CD8-positive, alpha-beta memory T cell (primary cell): ENCODE data around the gene ENAH. TPM values are rescaled to one million over a fixed set of nuclear protein-coding genes. Genes with fewer than 3 reads are reported as not detected.

ENCODE experiments used
- CTCF ChIA-PET: fragments of 350-600 bp; sonication (Branson Sonifier 250); formaldehyde crosslinking; loops from one replicate; lab custom pipeline; 2021; ENCODE audit warnings: antibody characterized with exemption; lab: Charles Lee
- POLR2A ChIA-PET: fragments of 350-600 bp; sonication (Branson Sonifier 250); formaldehyde crosslinking; loops from one replicate; lab custom pipeline; 2021; ENCODE audit warnings: antibody characterized with exemption; lab: Charles Lee
- DNase-seq, 5 donors: peaks; one replicate each; pipeline versions ENCODE4 v3.0.0 to v3.0.0-alpha.2; 2020 to 2022; ENCODE audit warnings: mixed read lengths in 1 of 5
- H3K27ac ChIP-seq: one replicate; pipeline ENCODE4 v1.7.0; 2013; ENCODE audit warnings: low read depth, mild to moderate bottlenecking, low read length, moderate library complexity
- H3K27me3 ChIP-seq: 2 replicates; pipeline ENCODE4 v1.7.0; 2013; ENCODE audit warnings: low read length, mild to moderate bottlenecking; ENCODE audit not compliant: insufficient read depth, poor library complexity, severe bottlenecking
- H3K36me3 ChIP-seq: 2 replicates; pipeline ENCODE4 v1.7.0; 2013; ENCODE audit warnings: mild to moderate bottlenecking, low read length, moderate library complexity; ENCODE audit not compliant: insufficient read depth
- H3K4me1 ChIP-seq: 2 replicates; pipeline ENCODE4 v1.7.0; 2013; ENCODE audit warnings: mild to moderate bottlenecking, low read length, moderate library complexity; ENCODE audit not compliant: insufficient read depth
- H3K4me3 ChIP-seq: 2 replicates; pipeline ENCODE4 v1.7.0; 2013; ENCODE audit warnings: mild to moderate bottlenecking, low read length
- H3K9me3 ChIP-seq: 2 replicates; pipeline ENCODE4 v1.7.0; 2013; ENCODE audit warnings: mild to moderate bottlenecking, low read length
- H3K27ac Mint-ChIP-seq, 8 donors: one replicate each; pipeline ENCODE4 v1.8.0; 2020 to 2021; ENCODE audit warnings: mixed read lengths in 8 of 8, mild to moderate bottlenecking in 6 of 8, inconsistent platforms in 3 of 8, moderate library complexity in 3 of 8
- H3K27me3 Mint-ChIP-seq, 2 donors: one replicate each; pipeline ENCODE4 v1.8.0; 2020 to 2021; ENCODE audit warnings: mixed read lengths in 2 of 2, mild to moderate bottlenecking in 1 of 2, moderate library complexity in 1 of 2
- H3K36me3 Mint-ChIP-seq, 3 donors: one replicate each; pipeline ENCODE4 v1.8.0; 2020 to 2021; ENCODE audit warnings: mixed read lengths in 3 of 3, inconsistent platforms in 1 of 3, mild to moderate bottlenecking in 1 of 3
- H3K4me1 Mint-ChIP-seq, 3 donors: one replicate each; pipeline ENCODE4 v1.8.0; 2020 to 2021; ENCODE audit warnings: mixed read lengths in 3 of 3, inconsistent platforms in 1 of 3, mild to moderate bottlenecking in 1 of 3
- H3K4me3 Mint-ChIP-seq, 7 donors: one replicate each; pipeline ENCODE4 v1.8.0; 2020 to 2021; ENCODE audit warnings: mixed read lengths in 7 of 7, mild to moderate bottlenecking in 6 of 7, moderate library complexity in 4 of 7, inconsistent platforms in 2 of 7
- H3K9me3 Mint-ChIP-seq, 5 donors: one replicate each; pipeline ENCODE4 v1.8.0; 2020 to 2022; ENCODE audit warnings: mixed read lengths in 5 of 5, mild to moderate bottlenecking in 3 of 5, moderate library complexity in 2 of 5, inconsistent platforms in 1 of 5
- polyA plus RNA-seq: library from polyadenylated mRNA; unstranded; fragments of 300-500 nt; fragmentation: Illumina TruSeq; gene quantifications from one replicate; pipeline ENCODE4 v1.2.3, GENCODE V29; 2021
- total RNA-seq, 2 experiments: library from RNA; stranded (reverse); gene quantifications; one replicate each; pipeline ENCODE4 v1.2.3, GENCODE V29; 2021

ENAH gene
- total and polyA plus RNA-seq, 3 experiments from 2014 or later, result 0.53 TPM; not detected in 1

- H3K27ac Mint-ChIP-seq, result peak overlapping the region in 4 of 8 donors; percentile 23 to 50 (median 33)
- peaks cover 45 to 50% (median 47%) of the 10 kb centered on the region in 3 donors for H3K4me1 Mint-ChIP-seq
- ChIA-PET POLR2A (no interaction called here), CTCF (interaction anchor here (1.0 to 1.7 kb wide), 5 partner anchors 11 to 27 kb away, joined by 3 to 7 read pairs (median 4); no protein-coding TSS in a partner anchor)
- H3K27ac ChIP-seq, result no peak overlapping the region
- H3K27me3 Mint-ChIP-seq, result no peaks in the 10 kb centered on the region
- H3K9me3 ChIP-seq, result no peaks in the 10 kb centered on the region
- DNase-seq, result no peak
- H3K4me3 Mint-ChIP-seq, result no peak overlapping the region
- no peaks in the 10 kb centered on the region for H3K27me3 ChIP-seq
- no peak overlapping the region for H3K4me3 ChIP-seq
- no peaks in the 10 kb centered on the region for H3K9me3 Mint-ChIP-seq
- H3K36me3 ChIP-seq, result no peaks in the 10 kb centered on the region
- peaks cover 42% of the 10 kb centered on the region for H3K4me1 ChIP-seq
- H3K36me3 Mint-ChIP-seq, result no peaks in the 10 kb centered on the region
Measured at GRCh38 chr1:225447650-225448089, 205.3 kb downstream of the ENAH start.

DNA sequence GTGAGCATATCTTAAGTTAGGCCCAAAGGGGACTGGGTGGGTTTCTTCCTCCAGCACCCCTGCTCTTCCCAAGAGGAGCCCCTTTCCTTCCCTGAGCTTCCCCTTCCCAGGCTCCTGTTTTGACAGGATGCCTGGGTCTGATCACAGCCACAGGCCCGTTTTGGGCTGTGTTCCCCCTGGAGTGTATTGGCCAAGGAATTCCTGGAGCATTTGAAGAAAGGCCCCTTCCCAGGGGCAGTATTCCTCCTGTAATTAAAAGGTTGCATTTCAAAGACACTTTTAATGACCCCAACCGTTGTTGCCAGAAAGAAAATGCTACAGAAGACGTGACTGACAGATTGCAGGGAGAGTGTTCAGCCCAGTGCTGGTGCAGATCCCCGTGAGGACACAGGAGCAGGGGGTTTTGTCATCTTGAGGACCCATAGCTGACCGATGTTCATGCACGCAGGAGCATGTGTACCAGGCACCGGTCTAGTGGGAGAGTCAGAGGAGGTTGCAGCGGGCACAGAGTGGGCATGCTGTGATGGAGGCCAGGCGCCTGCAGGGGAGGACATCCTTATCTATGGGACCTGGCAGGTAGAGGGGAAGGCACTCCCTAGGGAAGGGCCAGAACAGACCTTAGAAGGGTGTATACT lies 205.8 kb downstream of the ENAH start:
- DNase-seq, result no peak
- peaks cover 48% of the 10 kb centered on the region for H3K4me1 ChIP-seq
- no peaks in the 10 kb centered on the region for H3K36me3 Mint-ChIP-seq
- H3K9me3 ChIP-seq, result no peaks in the 10 kb centered on the region
- H3K9me3 Mint-ChIP-seq, result no peaks in the 10 kb centered on the region
- no peaks in the 10 kb centered on the region for H3K27me3 ChIP-seq
- ChIA-PET CTCF (interaction anchor here (1.0 to 3.7 kb wide), 3 partner anchors 19 to 27 kb away, joined by 3 to 35 read pairs (median 4); partner anchors contain the start of gene LBR), POLR2A (no interaction called here)
- H3K36me3 ChIP-seq, result no peaks in the 10 kb centered on the region
- peak overlapping the region in 1 of 7 donors; percentile 65 for H3K4me3 Mint-ChIP-seq
- peak overlapping the region in 2 of 8 donors; percentile 29 to 50 for H3K27ac Mint-ChIP-seq
- no peak overlapping the region for H3K4me3 ChIP-seq
- H3K27ac ChIP-seq, result no peak overlapping the region
- H3K4me1 Mint-ChIP-seq, result peaks cover 48 to 56% (median 53%) of the 10 kb centered on the region in 3 donors
- no peaks in the 10 kb centered on the region for H3K27me3 Mint-ChIP-seq

DNA sequence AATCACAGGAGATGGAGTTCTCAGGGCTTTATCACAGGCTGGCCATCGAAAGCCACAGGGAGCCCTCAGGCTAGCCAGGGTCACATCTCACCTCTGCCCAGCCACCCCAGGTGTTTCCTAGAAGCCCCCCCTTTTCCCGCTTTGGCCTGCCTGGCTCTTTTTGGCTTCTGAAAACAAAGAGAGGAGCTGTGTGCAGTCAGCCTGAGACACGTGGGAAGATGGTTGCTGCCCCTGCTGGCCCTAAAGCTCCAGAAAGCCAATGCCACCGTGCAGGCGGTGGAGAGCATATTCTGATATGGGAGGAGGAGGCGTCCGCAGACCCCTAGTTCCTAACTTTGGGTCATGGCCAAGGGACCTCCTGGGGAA lies 206.3 kb downstream of the ENAH start:
- no peaks in the 10 kb centered on the region for H3K36me3 ChIP-seq
- Mint-ChIP-seq H3K27ac (peak overlapping the region in 6 of 8 donors; percentile 68 to 97 (median 92)), H3K4me3 (peak overlapping the region in 1 of 7 donors; percentile 27), H3K36me3 (no peaks in the 10 kb centered on the region), H3K27me3 (no peaks in the 10 kb centered on the region), H3K4me1 (peaks cover 54 to 61% (median 58%) of the 10 kb centered on the region in 3 donors), H3K9me3 (no peaks in the 10 kb centered on the region)
- H3K4me3 ChIP-seq, result no peak overlapping the region
- POLR2A ChIA-PET, result interaction anchor here (2.6 to 3.5 kb wide), 2 partner anchors 20 to 21 kb away, joined by 48 to 98 read pairs; partner anchors contain the start of gene LBR
- no peak overlapping the region for H3K27ac ChIP-seq
- no peaks in the 10 kb centered on the region for H3K27me3 ChIP-seq
- CTCF ChIA-PET, result interaction anchor here (1.3 to 3.7 kb wide), 2 partner anchors 19 to 21 kb away, joined by 4 to 35 read pairs; partner anchors contain the start of gene LBR
- H3K9me3 ChIP-seq, result no peaks in the 10 kb centered on the region
- H3K4me1 ChIP-seq, result peaks cover 53% of the 10 kb centered on the region
- no peak for DNase-seq

- H3K4me1 ChIP-seq, result peaks cover 59% of the 10 kb centered on the region
- Mint-ChIP-seq H3K27me3 (no peaks in the 10 kb centered on the region), H3K27ac (peak overlapping the region; percentile 68 to 98 (median 94)), H3K4me1 (peaks cover 53 to 62% (median 62%) of the 10 kb centered on the region in 3 donors), H3K4me3 (peak overlapping the region in 6 of 7 donors; percentile 71 to 86 (median 77)), H3K36me3 (no peaks in the 10 kb centered on the region), H3K9me3 (no peaks in the 10 kb centered on the region)
- H3K36me3 ChIP-seq, result no peaks in the 10 kb centered on the region
- ChIA-PET POLR2A (interaction anchor here (1.3 to 3.5 kb wide), 5 partner anchors 15 to 617 kb away, joined by 7 to 98 read pairs (median 10); partner anchors contain the start of genes H3-3A, LBR and SDE2), CTCF (interaction anchor here (0.9 to 3.7 kb wide), 8 partner anchors 15 to 451 kb away, joined by 3 to 35 read pairs (median 8); partner anchors contain the start of gene LBR)
- H3K4me3 ChIP-seq, result peak overlapping the region; percentile 29
- peak in 1 of 5 donors; percentile 47 for DNase-seq
- H3K9me3 ChIP-seq, result no peaks in the 10 kb centered on the region
- H3K27me3 ChIP-seq, result no peaks in the 10 kb centered on the region
- H3K27ac ChIP-seq, result peak overlapping the region; percentile 29
Measured at GRCh38 chr1:225445639-225446594, 207.0 kb downstream of the ENAH start.

GRCh38 chr1:225442123-225442505 lies 210.8 kb downstream of the ENAH start:
- H3K4me1 ChIP-seq, result peaks cover 58% of the 10 kb centered on the region
- H3K27me3 ChIP-seq, result no peaks in the 10 kb centered on the region
- Mint-ChIP-seq H3K4me1 (peaks cover 46 to 56% (median 55%) of the 10 kb centered on the region in 3 donors), H3K4me3 (peak overlapping the region in 4 of 7 donors; percentile 33 to 52 (median 50)), H3K27me3 (no peaks in the 10 kb centered on the region), H3K36me3 (no peaks in the 10 kb centered on the region), H3K27ac (peak overlapping the region; percentile 55 to 94 (median 75)), H3K9me3 (no peaks in the 10 kb centered on the region)
- no peak overlapping the region for H3K27ac ChIP-seq
- no peak overlapping the region for H3K4me3 ChIP-seq
- H3K36me3 ChIP-seq, result no peaks in the 10 kb centered on the region
- POLR2A ChIA-PET, result interaction anchor here (1.3 kb wide), 1 partner anchor 25 kb away, joined by 3 read pairs; no protein-coding TSS in a partner anchor
- DNase-seq, result no peak
- H3K9me3 ChIP-seq, result no peaks in the 10 kb centered on the region
- CTCF ChIA-PET, result interaction anchor here (0.8 to 2.6 kb wide), 6 partner anchors 11 to 122 kb away, joined by 3 to 13 read pairs (median 4); partner anchors contain the start of gene LBR

DNA sequence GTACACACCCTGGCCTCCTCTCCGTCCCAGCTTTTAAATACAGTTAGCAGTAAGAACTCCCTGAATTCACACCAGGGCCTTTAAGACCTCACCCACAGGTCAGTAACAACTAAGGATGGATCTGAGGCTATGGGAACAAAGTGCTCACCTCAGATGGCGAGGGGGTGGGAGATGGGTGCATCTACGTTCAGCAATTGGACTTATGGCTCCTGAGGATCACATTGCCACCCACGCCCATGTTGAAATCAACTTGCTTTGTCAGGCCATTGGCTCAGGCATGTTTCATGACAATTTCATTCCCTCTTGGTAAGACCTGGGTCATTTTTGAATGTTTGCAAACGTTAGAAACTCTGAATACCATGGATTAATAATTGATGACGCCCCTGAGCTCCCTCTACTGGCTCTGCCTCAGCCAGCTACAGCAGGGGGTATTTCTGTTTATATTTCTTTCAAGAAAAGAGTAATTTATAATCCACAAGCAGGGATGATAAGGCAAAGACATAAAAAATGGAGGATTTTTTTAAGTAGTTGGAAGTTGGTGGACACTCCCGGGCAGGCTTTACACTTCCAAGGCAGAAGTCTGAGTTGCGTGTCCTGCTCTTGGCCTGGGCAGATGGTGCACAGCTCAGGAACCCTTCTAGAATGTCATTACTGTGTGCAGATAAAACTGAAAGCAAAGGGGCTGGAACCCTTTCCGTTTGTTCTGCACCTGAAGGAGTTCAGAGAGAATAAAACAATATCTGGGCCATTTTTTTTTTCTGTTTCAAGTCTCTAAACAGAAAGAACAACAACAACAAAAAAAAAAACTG lies 211.4 kb downstream of the ENAH start:
- no peak overlapping the region for H3K27ac ChIP-seq
- Mint-ChIP-seq H3K36me3 (no peaks in the 10 kb centered on the region), H3K9me3 (no peaks in the 10 kb centered on the region), H3K27ac (peak overlapping the region; percentile 55 to 96 (median 75)), H3K4me1 (peaks cover 46 to 56% (median 55%) of the 10 kb centered on the region in 3 donors), H3K27me3 (no peaks in the 10 kb centered on the region), H3K4me3 (peak overlapping the region in 5 of 7 donors; percentile 33 to 66 (median 51))
- H3K27me3 ChIP-seq, result no peaks in the 10 kb centered on the region
- DNase-seq, result no peak
- H3K4me1 ChIP-seq, result peaks cover 52% of the 10 kb centered on the region
- ChIA-PET CTCF (interaction anchor here (0.8 to 2.6 kb wide), 6 partner anchors 10 to 122 kb away, joined by 3 to 13 read pairs (median 4); partner anchors contain the start of gene LBR), POLR2A (interaction anchor here (0.8 to 1.3 kb wide), 2 partner anchors 13 to 26 kb away, joined by 3 to 4 read pairs; no protein-coding TSS in a partner anchor)
- H3K9me3 ChIP-seq, result no peaks in the 10 kb centered on the region
- no peak overlapping the region for H3K4me3 ChIP-seq
- H3K36me3 ChIP-seq, result no peaks in the 10 kb centered on the region
